ENCODE results near the gene UMODL1.
"Not testable (repeated sequence)": the region's sequence is repeated elsewhere in the genome, so short reads cannot be mapped to it uniquely, and the experiment has no call there.

The UMODL1 gene

GRCh38 chr21:42101246-42101645, 30.1 kb downstream of the UMODL1 start:
- no peak for DNase-seq

- no peak for DNase-seq
Measured at GRCh38 chr21:42102076-42102475, 31.0 kb downstream of the UMODL1 start.

- DNase-seq = no peak
Measured at GRCh38 chr21:42102526-42102925, 31.4 kb downstream of the UMODL1 start.

- no peak for DNase-seq
Measured at GRCh38 chr21:42102991-42103390, 31.9 kb downstream of the UMODL1 start.

GRCh38 chr21:42103843-42104242, 32.7 kb downstream of the UMODL1 start:
- DNase-seq = no peak

GRCh38 chr21:42105476-42106315, 34.6 kb downstream of the UMODL1 start:
- DNase-seq = no peak

GRCh38 chr21:42106425-42106824, 35.3 kb downstream of the UMODL1 start:
- DNase-seq = no peak

- DNase-seq = no peak
Measured at GRCh38 chr21:42107177-42107880, 36.2 kb downstream of the UMODL1 start.

- DNase-seq = peak; percentile 66
Measured at GRCh38 chr21:42107881-42108553, 36.9 kb downstream of the UMODL1 start.

GRCh38 chr21:42108554-42109340, 37.6 kb downstream of the UMODL1 start:
- DNase-seq = no peak

GRCh38 chr21:42109473-42109872, 38.4 kb downstream of the UMODL1 start:
- no peak for DNase-seq

- DNase-seq = no peak
Measured at GRCh38 chr21:42109873-42110525, 38.9 kb downstream of the UMODL1 start.

- DNase-seq = no peak
Measured at GRCh38 chr21:42110691-42111469, 39.8 kb downstream of the UMODL1 start.

- no peak for DNase-seq
Measured at GRCh38 chr21:42111470-42111743, 40.3 kb downstream of the UMODL1 start.

GRCh38 chr21:42111811-42112210, 40.7 kb downstream of the UMODL1 start:
- DNase-seq = no peak

GRCh38 chr21:42112238-42112637, 41.1 kb downstream of the UMODL1 start:
- no peak for DNase-seq

GRCh38 chr21:42112857-42113256, 41.7 kb downstream of the UMODL1 start:
- DNase-seq = no peak

- no peak for DNase-seq
Measured at GRCh38 chr21:42113926-42114409, 42.9 kb downstream of the UMODL1 start.

GRCh38 chr21:42114646-42115045, 43.5 kb downstream of the UMODL1 start:
- DNase-seq = no peak

GRCh38 chr21:42115136-42115683, 44.1 kb downstream of the UMODL1 start:
- no peak for DNase-seq

GRCh38 chr21:42116551-42116950, 45.4 kb downstream of the UMODL1 start:
- DNase-seq = not testable (repeated sequence)
